Activated naive CD4-positive, alpha-beta T cell treated with anti-CD3 and anti-CD28 coated beads, Interleukin-2, amount 50 U/mL, for 16 hours (primary cell): ENCODE measurements around the gene ACVR2B.
"Not testable (repeated sequence)": the region's sequence is repeated elsewhere in the genome, so short reads cannot be mapped to it uniquely, and the experiment has no call there.

Experiments used
- DNase-seq: peaks from one replicate; pipeline ENCODE4 v3.0.0-alpha.2; 2020

Gene ACVR2B

GRCh38 chr3:38453075-38453912, at the start of gene ACVR2B:
Gene ACVR2B, plus strand, starts transcription at chr3:38453890. Its CDS starts 433 bp downstream, at chr3:38454323.
- peak; percentile 70 for DNase-seq

GRCh38 chr3:38404286-38404685, 49.4 kb upstream of the ACVR2B start:
- DNase-seq, result no peak

- DNase-seq, result no peak
Measured at GRCh38 chr3:38411591-38411990, 42.1 kb upstream of the ACVR2B start.

- not testable (repeated sequence) for DNase-seq
Measured at GRCh38 chr3:38420758-38421157, 32.9 kb upstream of the ACVR2B start.

GRCh38 chr3:38421679-38422336, 31.9 kb upstream of the ACVR2B start:
- DNase-seq, result no peak

GRCh38 chr3:38426798-38427426, 26.8 kb upstream of the ACVR2B start:
- not testable (repeated sequence) for DNase-seq

GRCh38 chr3:38432871-38433658, 20.6 kb upstream of the ACVR2B start:
- DNase-seq, result not testable (repeated sequence)

- DNase-seq, result not testable (repeated sequence)
Measured at GRCh38 chr3:38433661-38434060, 20.0 kb upstream of the ACVR2B start.

GRCh38 chr3:38438436-38439069, 15.1 kb upstream of the ACVR2B start:
- not testable (repeated sequence) for DNase-seq

- not testable (repeated sequence) for DNase-seq
Measured at GRCh38 chr3:38443205-38443604, 10.5 kb upstream of the ACVR2B start.

- DNase-seq, result no peak
Measured at GRCh38 chr3:38446085-38446686, 7.5 kb upstream of the ACVR2B start.

- no peak for DNase-seq
Measured at GRCh38 chr3:38446812-38447211, 6.9 kb upstream of the ACVR2B start.

- DNase-seq, result no peak
Measured at GRCh38 chr3:38450853-38451252, 2.8 kb upstream of the ACVR2B start.

GRCh38 chr3:38453913-38454177, 155 bp downstream of the ACVR2B start:
- DNase-seq, result no peak

- peak; percentile 36 for DNase-seq
Measured at GRCh38 chr3:38454178-38454883, 641 bp downstream of the ACVR2B start.

GRCh38 chr3:38454884-38455638, 1.4 kb downstream of the ACVR2B start:
- peak; percentile 52 for DNase-seq

- no peak for DNase-seq
Measured at GRCh38 chr3:38455639-38456430, 2.1 kb downstream of the ACVR2B start.

- no peak for DNase-seq
Measured at GRCh38 chr3:38457111-38458003, 3.7 kb downstream of the ACVR2B start.
